Activated T-cell treated with anti-CD3 and anti-CD28 coated beads, Interleukin-2, amount 50 U/mL, for 1 hour (primary cell): ENCODE measurements around the gene GRK5.

Experiments
- DNase-seq: peaks from one replicate; pipeline ENCODE4 v3.0.0-alpha.2; 2020

GRK5 gene

GRCh38 chr10:119391440-119392251, 184.3 kb downstream of the GRK5 start:
- no peak for DNase-seq

GRCh38 chr10:119393019-119393418, 185.6 kb downstream of the GRK5 start:
- DNase-seq, result no peak

GRCh38 chr10:119393421-119393820, 186.1 kb downstream of the GRK5 start:
- no peak for DNase-seq

- DNase-seq, result no peak
Measured at GRCh38 chr10:119393845-119394244, 186.5 kb downstream of the GRK5 start.

- no peak for DNase-seq
Measured at GRCh38 chr10:119394657-119395279, 187.4 kb downstream of the GRK5 start.

- DNase-seq, result no peak
Measured at GRCh38 chr10:119395280-119396007, 188.1 kb downstream of the GRK5 start.

GRCh38 chr10:119396008-119396708, 188.8 kb downstream of the GRK5 start:
- no peak for DNase-seq

- DNase-seq, result no peak
Measured at GRCh38 chr10:119396709-119397071, 189.3 kb downstream of the GRK5 start.

- DNase-seq, result no peak
Measured at GRCh38 chr10:119397416-119397815, 190.0 kb downstream of the GRK5 start.

GRCh38 chr10:119398996-119399395, 191.6 kb downstream of the GRK5 start:
- no peak for DNase-seq

- no peak for DNase-seq
Measured at GRCh38 chr10:119399466-119399865, 192.1 kb downstream of the GRK5 start.

GRCh38 chr10:119401671-119402395, 194.5 kb downstream of the GRK5 start:
- no peak for DNase-seq

- DNase-seq, result no peak
Measured at GRCh38 chr10:119403921-119404320, 196.6 kb downstream of the GRK5 start.

GRCh38 chr10:119404719-119405519, 197.5 kb downstream of the GRK5 start:
- DNase-seq, result no peak

GRCh38 chr10:119405520-119405807, 198.1 kb downstream of the GRK5 start:
- DNase-seq, result no peak

- no peak for DNase-seq
Measured at GRCh38 chr10:119406137-119406536, 198.8 kb downstream of the GRK5 start.

GRCh38 chr10:119406601-119407253, 199.4 kb downstream of the GRK5 start:
- no peak for DNase-seq

- DNase-seq, result no peak
Measured at GRCh38 chr10:119407254-119407777, 199.9 kb downstream of the GRK5 start.

GRCh38 chr10:119408072-119408471, 200.7 kb downstream of the GRK5 start:
- DNase-seq, result no peak

GRCh38 chr10:119408969-119409371, 201.6 kb downstream of the GRK5 start:
- no peak for DNase-seq

- DNase-seq, result no peak
Measured at GRCh38 chr10:119409385-119409784, 202.0 kb downstream of the GRK5 start.
